ENCODE results near the gene UTP3.

UTP3 gene

DNA sequence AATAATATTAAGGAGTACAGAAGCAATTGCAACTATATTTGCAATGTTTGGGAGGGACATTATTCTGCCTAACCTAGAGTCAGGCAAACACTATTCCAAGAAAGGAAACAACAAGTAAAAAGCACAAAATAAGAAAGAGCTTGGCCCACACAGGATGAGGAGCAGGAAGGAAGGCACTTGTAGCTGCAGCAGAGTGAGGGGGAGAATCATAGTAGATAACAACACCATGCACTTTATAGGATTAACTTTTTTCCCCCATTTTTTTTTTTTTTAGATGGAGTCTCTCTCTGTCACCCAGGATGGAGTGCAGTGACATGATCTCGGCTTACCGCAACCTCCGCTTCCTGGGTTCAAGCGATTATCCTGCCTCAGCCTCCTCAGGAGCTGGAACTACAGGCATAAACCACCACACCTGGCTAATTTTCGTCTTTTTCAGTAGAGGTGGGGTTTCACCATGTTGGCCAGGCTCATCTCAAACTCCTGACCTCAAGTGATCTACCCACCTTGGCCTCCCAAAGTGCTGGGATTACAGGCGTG, 11.7 kb upstream of the UTP3 start:
- Histone ChIP-seq H3K9me3 (ENCODE audit: insufficient read depth, low read length, severe bottlenecking) (no peaks in the 10 kb centered on the region), H3K4me1 (ENCODE audit: insufficient read depth, low read length) (peaks cover 94% of the 10 kb centered on the region), H3K27me3 (ENCODE audit: insufficient read depth, low read length, poor library complexity) (no peaks in the 10 kb centered on the region), H3K79me2 (ENCODE audit: insufficient read depth, low read length) (peaks cover 12% of the 10 kb centered on the region), H4K20me1 (ENCODE audit: insufficient read depth, low read length) (no peaks in the 10 kb centered on the region), H2AFZ (ENCODE audit: low read depth, low read length) (no peak overlapping the region), H3K4me2 (ENCODE audit: insufficient read depth, low read length) (peak overlapping the region; percentile 35), H3K27ac (ENCODE audit: low read length) (peak overlapping the region; percentile 97), H3K36me3 (ENCODE audit: insufficient read depth, low read length) (no peaks in the 10 kb centered on the region), H3K4me3 (ENCODE audit: low read depth in 1 of 2, low read length in 2 of 2) (no peak overlapping the region), H3K9ac (ENCODE audit: low read depth, low read length) (peak overlapping the region; percentile 65)
- ATAC-seq (ENCODE audit: insufficient read depth, low read depth): peak; percentile 70
- TF ChIP-seq, protein P1, sequence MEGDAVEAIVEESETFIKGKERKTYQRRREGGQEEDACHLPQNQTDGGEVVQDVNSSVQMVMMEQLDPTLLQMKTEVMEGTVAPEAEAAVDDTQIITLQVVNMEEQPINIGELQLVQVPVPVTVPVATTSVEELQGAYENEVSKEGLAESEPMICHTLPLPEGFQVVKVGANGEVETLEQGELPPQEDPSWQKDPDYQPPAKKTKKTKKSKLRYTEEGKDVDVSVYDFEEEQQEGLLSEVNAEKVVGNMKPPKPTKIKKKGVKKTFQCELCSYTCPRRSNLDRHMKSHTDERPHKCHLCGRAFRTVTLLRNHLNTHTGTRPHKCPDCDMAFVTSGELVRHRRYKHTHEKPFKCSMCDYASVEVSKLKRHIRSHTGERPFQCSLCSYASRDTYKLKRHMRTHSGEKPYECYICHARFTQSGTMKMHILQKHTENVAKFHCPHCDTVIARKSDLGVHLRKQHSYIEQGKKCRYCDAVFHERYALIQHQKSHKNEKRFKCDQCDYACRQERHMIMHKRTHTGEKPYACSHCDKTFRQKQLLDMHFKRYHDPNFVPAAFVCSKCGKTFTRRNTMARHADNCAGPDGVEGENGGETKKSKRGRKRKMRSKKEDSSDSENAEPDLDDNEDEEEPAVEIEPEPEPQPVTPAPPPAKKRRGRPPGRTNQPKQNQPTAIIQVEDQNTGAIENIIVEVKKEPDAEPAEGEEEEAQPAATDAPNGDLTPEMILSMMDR (IDR thresholded peaks at IDR 0.05; ENCODE audit: borderline replicate concordance, extremely low read depth, low read length, poor library complexity, severe bottlenecking): no peak
- no peak for TF ChIP-seq EZH2 (IDR thresholded peaks at IDR 0.05; ENCODE audit: borderline replicate concordance, low read depth, low read length, severe bottlenecking)
- DNase-seq: peak; percentile 89

- H2AFZ ChIP-seq (ENCODE audit: low read depth, low read length): no peak overlapping the region
- ATAC-seq (ENCODE audit: insufficient read depth, low read depth) (peak; percentile 67), DNase-seq (peak; percentile 74)
- H3K36me3 ChIP-seq (ENCODE audit: insufficient read depth, low read length): peaks cover 5% of the 10 kb centered on the region; the same call in 1 of the 2 replicates
- no peaks in the 10 kb centered on the region for H3K27me3 ChIP-seq (ENCODE audit: insufficient read depth, low read length, poor library complexity)
- H3K9ac ChIP-seq (ENCODE audit: low read depth, low read length): peak overlapping the region; percentile 65
- H3K4me3 ChIP-seq (ENCODE audit: low read depth in 1 of 2, low read length in 2 of 2): peak overlapping the region in 1 of 2 experiments; percentile 48; a peak in 2 of 4 replicates
- H3K4me2 ChIP-seq (ENCODE audit: insufficient read depth, low read length): peak overlapping the region; percentile 62
- peaks cover 90% of the 10 kb centered on the region for H3K4me1 ChIP-seq (ENCODE audit: insufficient read depth, low read length)
- TF ChIP-seq, protein P1 (IDR thresholded peaks at IDR 0.05; ENCODE audit: borderline replicate concordance, extremely low read depth, low read length, poor library complexity, severe bottlenecking): no peak
- TF ChIP-seq EZH2 (IDR thresholded peaks at IDR 0.05; ENCODE audit: borderline replicate concordance, low read depth, low read length, severe bottlenecking): no peak
- no peaks in the 10 kb centered on the region for H3K9me3 ChIP-seq (ENCODE audit: insufficient read depth, low read length, severe bottlenecking)
- peak overlapping the region; percentile 97 for H3K27ac ChIP-seq (ENCODE audit: low read length)
- peaks cover 15% of the 10 kb centered on the region for H3K79me2 ChIP-seq (ENCODE audit: insufficient read depth, low read length)
- H4K20me1 ChIP-seq (ENCODE audit: insufficient read depth, low read length): no peaks in the 10 kb centered on the region
Observed at GRCh38 chr4:70678383-70678999, 9.8 kb upstream of the UTP3 start.

- H3K36me3 ChIP-seq (ENCODE audit: insufficient read depth, low read length): peaks cover 5% of the 10 kb centered on the region; the same call in 1 of the 2 replicates
- no peak for TF ChIP-seq EZH2 (IDR thresholded peaks at IDR 0.05; ENCODE audit: borderline replicate concordance, low read depth, low read length, severe bottlenecking)
- TF ChIP-seq, protein P1 (IDR thresholded peaks at IDR 0.05; ENCODE audit: borderline replicate concordance, extremely low read depth, low read length, poor library complexity, severe bottlenecking): no peak
- H3K79me2 ChIP-seq (ENCODE audit: insufficient read depth, low read length): peaks cover 15% of the 10 kb centered on the region
- H3K9me3 ChIP-seq (ENCODE audit: insufficient read depth, low read length, severe bottlenecking): no peaks in the 10 kb centered on the region
- H4K20me1 ChIP-seq (ENCODE audit: insufficient read depth, low read length): no peaks in the 10 kb centered on the region
- H3K27ac ChIP-seq (ENCODE audit: low read length): peak overlapping the region; percentile 97
- H3K27me3 ChIP-seq (ENCODE audit: insufficient read depth, low read length, poor library complexity): no peaks in the 10 kb centered on the region
- ATAC-seq (ENCODE audit: insufficient read depth, low read depth) (no peak), DNase-seq (no peak)
- H3K9ac ChIP-seq (ENCODE audit: low read depth, low read length): peak overlapping the region; percentile 58
- H3K4me2 ChIP-seq (ENCODE audit: insufficient read depth, low read length): peak overlapping the region; percentile 62; the same call in 1 of the 2 replicates
- no peak overlapping the region for H2AFZ ChIP-seq (ENCODE audit: low read depth, low read length)
- H3K4me1 ChIP-seq (ENCODE audit: insufficient read depth, low read length): peaks cover 78% of the 10 kb centered on the region
- 0 out of 4 replicates have a peak overlapping the region, but pooled peaks of 1 of the 2 experiments have one; percentile 14 for H3K4me3 ChIP-seq (ENCODE audit: low read depth in 1 of 2, low read length in 2 of 2)
Observed at GRCh38 chr4:70680934-70681333, 7.4 kb upstream of the UTP3 start.
